GM19023 (cell line): ENCODE data around the gene SNX30.
"Not testable (repeated sequence)": the region's sequence is repeated elsewhere in the genome, so short reads cannot be mapped to it uniquely, and the experiment has no call there.

ENCODE experiments used
- ATAC-seq: cut with Tn5 transposase; IDR thresholded peaks from one replicate; pipeline ENCODE4 v1.9.1; 2021; ENCODE audit warnings: mild to moderate bottlenecking, moderate library complexity; ENCODE audit not compliant: unreplicated experiment

The SNX30 gene

DNA sequence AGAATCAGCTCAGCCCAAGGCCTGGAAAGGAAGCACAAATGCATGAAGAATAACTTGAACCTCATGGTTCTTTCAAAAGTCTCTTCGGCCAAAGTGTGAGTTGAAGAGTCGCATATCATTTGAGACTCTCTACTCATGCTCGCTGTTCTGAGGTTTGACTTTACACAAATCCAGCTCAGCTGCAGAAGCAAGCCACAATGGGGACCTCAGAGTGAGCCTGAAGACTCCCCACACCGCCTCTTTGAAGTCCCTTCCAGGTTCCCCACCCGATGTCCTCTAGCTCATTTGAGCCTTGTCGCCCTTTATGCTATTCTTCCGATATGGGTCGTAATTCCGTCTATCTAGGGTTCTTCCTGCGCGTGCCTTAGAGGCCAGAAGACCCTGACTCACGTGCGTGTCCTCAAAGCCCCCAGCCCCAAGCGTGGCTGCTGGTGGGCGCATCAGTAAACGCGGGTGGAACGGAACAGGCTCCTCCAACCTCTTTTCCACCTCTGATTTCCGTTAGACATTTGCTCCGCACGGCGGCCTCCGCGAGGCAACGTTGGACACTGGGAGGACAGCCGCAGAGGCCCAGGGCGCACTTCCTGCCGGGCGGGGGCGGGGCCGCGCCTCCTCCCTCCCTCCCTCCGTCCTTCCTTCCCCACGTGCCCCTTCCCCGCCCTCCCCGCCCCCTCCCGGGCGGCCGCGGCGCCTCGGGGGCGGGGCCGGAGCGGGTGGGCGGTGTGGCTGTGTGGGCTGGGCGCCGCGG is at the start of gene SNX30:
Gene SNX30, plus strand, starts transcription at position 745 of the 748 bp plus-strand sequence. CDS start 242 bp downstream, outside the sequence.
- ATAC-seq = peak; percentile 83

- no peak for ATAC-seq
These were observed 47.3 kb upstream of the SNX30 start for GRCh38 chr9:112703304-112703703.

DNA sequence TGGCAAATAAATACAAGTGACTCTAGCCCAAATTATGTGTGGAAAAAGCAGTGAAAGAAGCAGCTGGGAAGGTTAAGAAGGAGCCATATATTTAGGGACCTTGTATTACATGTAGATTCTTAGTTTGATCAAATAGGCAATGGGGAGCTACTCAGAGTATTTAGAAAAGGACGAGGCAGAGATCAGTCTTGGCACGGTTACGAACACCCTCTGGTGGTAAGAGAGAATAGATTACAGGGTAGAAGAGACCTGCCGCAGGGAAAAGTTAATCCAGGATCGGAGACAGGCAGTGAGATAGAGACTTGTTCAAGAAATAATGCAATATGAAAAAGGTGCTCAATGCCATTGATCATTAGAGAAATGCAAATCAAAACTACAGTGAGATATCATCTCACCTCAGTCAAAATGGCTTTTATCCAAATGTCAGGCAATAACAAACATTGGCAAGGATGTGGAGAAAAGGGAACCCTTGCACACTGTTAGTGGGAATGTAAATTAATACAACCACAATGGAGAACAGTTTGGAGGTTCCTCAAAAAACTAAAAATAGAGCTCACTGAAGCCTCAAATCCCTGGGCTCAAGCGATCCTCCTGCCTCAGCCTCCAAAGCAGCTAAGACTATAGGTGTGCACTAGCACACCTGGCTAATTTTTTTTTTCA is 44.7 kb upstream of the SNX30 start:
- no peak for ATAC-seq

GRCh38 chr9:112711050-112711689 is 39.4 kb upstream of the SNX30 start:
- ATAC-seq = no peak

DNA sequence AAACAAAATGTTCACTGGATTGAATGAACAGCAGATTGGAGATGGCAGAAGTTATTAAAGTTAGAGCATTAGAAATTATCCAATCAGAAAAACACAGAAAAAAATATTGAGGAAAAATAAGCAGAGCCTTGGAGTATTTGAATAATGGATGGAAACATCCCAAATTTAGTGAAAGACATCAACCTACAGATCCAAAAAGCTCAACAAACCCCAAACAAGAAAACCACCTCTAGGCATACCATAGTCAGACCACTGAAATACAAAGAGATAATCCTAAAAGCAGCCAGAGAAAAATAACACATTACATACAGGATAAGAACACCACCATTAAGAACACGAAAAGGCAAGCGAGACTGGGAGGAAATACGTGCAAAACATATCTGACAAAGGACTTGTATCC is 37.9 kb upstream of the SNX30 start:
- ATAC-seq = no peak

- peak; percentile 97 for ATAC-seq
These were observed 32.8 kb upstream of the SNX30 start, which contains the start of gene INIP for GRCh38 chr9:112717661-112718331. INIP (minus strand) TSS chr9:112718117; CDS start chr9:112716485, 1,632 bp downstream.

- ATAC-seq = no peak
These were observed 31.3 kb upstream of the SNX30 start for GRCh38 chr9:112719241-112719691.

DNA sequence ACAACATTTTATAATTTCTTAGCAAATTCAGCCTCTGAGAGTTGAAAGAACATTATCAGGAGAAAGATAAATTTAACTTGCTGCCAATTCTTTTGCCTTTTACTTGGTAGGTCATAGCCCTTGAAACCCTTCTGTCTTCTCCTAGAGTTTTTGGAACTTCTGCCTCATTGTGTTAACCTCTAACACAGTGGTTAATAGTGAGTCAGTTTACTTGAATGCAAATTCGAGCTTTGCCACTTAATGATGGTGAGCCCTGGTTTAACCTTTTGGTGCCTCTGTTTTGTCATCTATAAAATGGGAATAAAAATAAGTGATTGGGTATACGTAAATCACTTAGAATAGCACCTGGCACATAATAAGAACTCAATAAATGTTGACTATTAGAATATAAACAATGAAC is 30.9 kb upstream of the SNX30 start:
- ATAC-seq = no peak

GRCh38 chr9:112720113-112720780 is 30.3 kb upstream of the SNX30 start:
- ATAC-seq = no peak

DNA sequence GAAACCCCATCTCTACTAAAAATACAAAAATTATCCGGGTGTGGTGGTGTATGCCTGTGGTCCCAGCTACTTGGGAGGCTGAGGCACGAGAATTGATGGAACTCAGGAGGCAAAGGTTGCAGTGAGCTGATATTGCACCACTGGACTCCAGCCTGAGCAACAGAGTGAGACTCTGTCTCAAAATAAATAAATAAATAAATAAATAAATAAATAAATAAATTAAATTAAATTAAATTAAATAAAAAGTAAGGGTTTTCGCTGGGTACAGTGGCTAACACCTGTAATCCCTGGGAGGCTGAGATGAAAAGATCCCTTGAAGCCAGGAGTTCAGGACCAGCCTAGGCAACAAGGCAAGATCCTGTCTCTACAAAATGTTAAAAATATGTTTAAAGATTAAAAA is 27.8 kb upstream of the SNX30 start:
- ATAC-seq = not testable (repeated sequence)

DNA sequence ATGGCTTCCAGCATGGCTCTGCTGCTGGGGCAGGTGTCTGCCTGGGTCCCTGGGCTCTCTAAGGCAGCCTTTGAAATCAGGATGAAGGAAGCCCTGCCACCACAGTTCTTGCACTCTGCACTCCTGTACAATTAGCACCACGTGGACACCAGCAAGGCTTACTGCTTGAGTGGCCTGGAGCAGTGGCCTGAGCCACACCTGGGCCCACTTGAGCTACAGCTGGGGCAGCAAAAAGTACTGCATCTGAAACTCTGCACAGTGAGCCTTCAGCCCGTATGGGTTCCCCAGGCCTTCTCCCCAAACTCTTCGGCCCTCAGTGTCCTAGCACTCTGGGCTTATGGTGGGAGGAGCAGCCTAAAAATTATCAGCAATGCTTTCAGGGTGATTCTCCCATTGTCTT is 24.6 kb upstream of the SNX30 start:
- no peak for ATAC-seq

DNA sequence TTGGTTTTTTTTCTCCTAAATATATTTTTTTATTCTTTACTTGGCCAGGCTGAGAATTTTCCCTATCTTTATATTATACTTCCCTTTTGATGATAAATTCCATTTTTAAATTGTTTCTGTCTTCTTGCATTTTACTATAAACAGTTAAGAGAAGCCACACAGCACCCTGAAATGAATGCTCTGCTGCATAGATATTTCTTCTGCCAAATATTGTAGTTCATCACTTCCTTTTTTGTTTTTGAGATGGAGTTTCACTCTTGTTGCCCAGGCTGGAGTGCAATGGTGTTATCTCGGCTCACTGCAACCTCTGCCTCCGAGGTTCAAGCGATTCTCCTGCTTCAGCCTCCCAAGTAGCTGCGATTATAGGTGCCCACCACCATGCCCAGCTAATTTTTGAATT is 24.1 kb upstream of the SNX30 start:
- no peak for ATAC-seq

- ATAC-seq = no peak
These were observed 22.2 kb upstream of the SNX30 start for GRCh38 chr9:112728401-112728800.

- ATAC-seq = no peak
These were observed 18.6 kb upstream of the SNX30 start for GRCh38 chr9:112731971-112732370.

- ATAC-seq = no peak
These were observed 15.7 kb upstream of the SNX30 start for GRCh38 chr9:112734892-112735291.

GRCh38 chr9:112743216-112743836 is 7.2 kb upstream of the SNX30 start:
- no peak for ATAC-seq

GRCh38 chr9:112744177-112744576 is 6.4 kb upstream of the SNX30 start:
- ATAC-seq = no peak

DNA sequence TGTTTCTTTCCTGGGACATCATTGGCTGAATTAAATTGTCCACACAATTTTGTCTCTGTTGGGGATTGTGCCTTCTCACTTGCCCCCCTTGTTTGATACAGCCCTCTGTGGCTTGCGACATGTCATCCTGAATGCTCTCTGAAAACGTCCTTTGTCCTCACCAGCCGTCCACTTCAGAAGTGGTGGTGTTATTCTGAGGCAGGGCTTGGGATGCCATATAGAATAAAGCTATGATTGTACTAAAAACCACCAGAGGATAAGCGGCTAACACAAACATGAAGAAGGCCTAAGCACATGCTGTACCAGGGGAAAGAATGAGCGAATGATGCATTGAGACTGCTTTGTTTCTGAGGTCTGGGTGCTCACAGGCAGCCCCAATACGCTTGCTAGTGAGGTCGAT is 3.5 kb upstream of the SNX30 start:
- no peak for ATAC-seq

DNA sequence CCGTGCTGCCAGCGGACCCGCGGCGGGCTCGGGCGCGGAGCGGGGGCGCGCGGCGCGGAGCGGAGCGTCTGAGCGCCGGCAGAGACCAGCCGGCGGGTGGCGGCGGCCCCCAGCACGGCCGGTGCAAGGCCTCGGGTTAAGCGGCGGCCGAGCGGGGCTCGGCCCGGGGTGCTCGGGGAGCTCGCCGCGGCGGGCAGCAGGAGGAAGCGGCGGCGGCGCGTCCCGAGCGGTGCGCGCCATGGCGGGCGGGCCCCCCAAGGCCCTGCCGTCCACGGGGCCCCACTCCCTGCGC is 150 bp downstream of the SNX30 start:
- no peak for ATAC-seq

DNA sequence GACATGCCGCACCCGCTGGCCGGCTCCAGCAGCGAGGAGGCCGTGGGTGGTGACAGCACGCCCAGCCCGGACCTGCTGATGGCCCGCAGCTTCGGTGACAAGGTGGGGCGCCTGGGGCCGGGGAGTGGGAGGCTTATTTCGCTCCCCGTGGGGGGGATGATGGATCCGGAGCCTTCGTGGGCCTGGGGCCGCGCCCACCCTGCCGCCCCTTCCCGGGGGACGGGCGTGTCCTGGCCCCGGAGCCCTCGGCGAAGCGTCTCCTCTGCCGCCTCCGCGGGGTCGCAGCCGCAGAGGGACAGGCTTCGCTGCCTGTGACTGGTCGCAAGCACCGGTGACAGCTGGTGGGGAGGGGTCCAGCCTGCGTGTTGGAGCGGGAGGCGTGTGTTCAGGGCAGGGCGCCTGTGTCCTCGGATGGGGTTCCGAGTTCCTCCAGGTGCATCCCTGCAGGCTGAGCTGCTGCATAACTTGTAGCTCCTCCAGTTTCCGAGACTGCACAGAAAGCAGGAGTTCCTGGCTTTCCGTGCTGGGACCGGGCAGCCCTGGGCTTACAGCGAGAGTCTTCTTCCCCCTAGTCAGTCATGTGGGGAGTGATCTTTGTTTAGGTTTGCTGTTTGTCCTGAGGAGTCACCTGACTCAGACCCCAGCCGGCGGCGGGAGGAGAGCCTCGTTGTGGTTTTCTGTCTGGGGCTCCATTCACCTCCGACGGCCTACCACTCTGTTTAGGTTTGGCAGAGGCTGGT is 666 bp downstream of the SNX30 start:
- peak; percentile 27 for ATAC-seq
